H1 (cell line): ENCODE measurements around the gene CLDND1. TPM values are rescaled to one million over a fixed set of nuclear protein-coding genes. Genes with fewer than 3 reads are reported as not detected.
A peak's percentile ranks its signal among the peaks of the same experiment; 100 is the strongest.

ENCODE experiments used
- CTCF ChIA-PET: fragments of 300-600 bp; sonication (Branson Sonifier 250); formaldehyde crosslinking; loops from one replicate; lab custom pipeline; 2021; ENCODE audit not compliant: partially characterized antibody; lab: Charles Lee
- POLR2A ChIA-PET: fragments of 300-600 bp; sonication (Branson Sonifier 250); formaldehyde crosslinking; loops from one replicate; lab custom pipeline; 2021; ENCODE audit warnings: inconsistent platforms; ENCODE audit not compliant: partially characterized antibody; lab: Charles Lee
- DNase-seq, 2 experiments: peaks; one replicate each; pipeline versions ENCODE4 v3.0.0 to v3.0.0-alpha.2; 2010 to 2022; ENCODE audit warnings: low spot score in 2 of 2, low read depth in 1 of 2, mixed read lengths in 1 of 2
- FAIRE-seq: peaks from 2 replicates; lab custom pipeline; 2011; peaks lifted over from hg19 to GRCh38; lab: Jason Lieb, UNC
- H2AFZ ChIP-seq: 2 replicates; pipeline ENCODE4 v1.8.1; 2012; ENCODE audit warnings: low read length, inconsistent platforms
- H2AK5ac ChIP-seq: 2 replicates; pipeline ENCODE4 v1.6.1; 2013; ENCODE audit warnings: low read depth, low read length
- H2BK120ac ChIP-seq: replicated peaks from 2 replicates; pipeline ENCODE3; 2013; ENCODE audit warnings: low read depth, low read length, inconsistent platforms
- H2BK12ac ChIP-seq: 2 replicates; pipeline ENCODE4 v1.6.1; 2013; ENCODE audit warnings: low read depth, low read length
- H2BK15ac ChIP-seq: 2 replicates; pipeline ENCODE4 v1.6.1; 2013; ENCODE audit warnings: low read length
- H2BK20ac ChIP-seq: 2 replicates; pipeline ENCODE4 v1.6.1; 2013; ENCODE audit warnings: low read length
- H2BK5ac ChIP-seq: 2 replicates; pipeline ENCODE4 v1.6.1; 2013; ENCODE audit warnings: low read depth, low read length
- H3K14ac ChIP-seq: 2 replicates; pipeline ENCODE4 v1.6.1; 2013; ENCODE audit warnings: inconsistent platforms; ENCODE audit not compliant: insufficient read length
- H3K18ac ChIP-seq: 2 replicates; pipeline ENCODE4 v1.6.1; 2013; ENCODE audit warnings: low read length; ENCODE audit errors: extremely low read depth
- H3K23ac ChIP-seq: 2 replicates; pipeline ENCODE4 v1.6.1; 2013; ENCODE audit warnings: inconsistent platforms; ENCODE audit not compliant: insufficient read length
- H3K23me2 ChIP-seq: 2 replicates; pipeline ENCODE4 v1.6.1; 2013; ENCODE audit warnings: low read depth, low read length
- H3K27ac ChIP-seq: 2 replicates; pipeline ENCODE4 v1.6.1; 2011; ENCODE audit warnings: low read depth, low read length, inconsistent platforms
- H3K27me3 ChIP-seq, 4 experiments: replicated peaks in 1 of 4; 1 replicate in 1 of 4; 2 replicates in 3 of 4; pipeline versions ENCODE4 v1.6.1 to v1.8.1; 2011 to 2013; ENCODE audit warnings: low read length in 3 of 4, mild to moderate bottlenecking in 3 of 4, inconsistent platforms in 2 of 4, mixed read lengths in 2 of 4, moderate library complexity in 1 of 4; ENCODE audit not compliant: control insufficient read depth in 3 of 4, insufficient read depth in 3 of 4; ENCODE audit errors: extremely low read depth in 1 of 4
- H3K36me3 ChIP-seq, 4 experiments: 2 replicates each; pipeline versions ENCODE4 v1.6.1 to v1.8.1; 2011 to 2013; ENCODE audit warnings: mild to moderate bottlenecking in 4 of 4, low read length in 3 of 4, moderate library complexity in 2 of 4, control low read depth in 1 of 4, inconsistent platforms in 1 of 4; ENCODE audit not compliant: insufficient read depth in 4 of 4, control insufficient read depth in 2 of 4
- H3K4ac ChIP-seq: replicated peaks from 2 replicates; pipeline ENCODE3; 2013; ENCODE audit warnings: low read length, low read depth, mixed read lengths, inconsistent platforms; ENCODE audit not compliant: insufficient read length
- H3K4me1 ChIP-seq, 4 experiments: replicated peaks in 1 of 4; 1 replicate in 1 of 4; 2 replicates in 3 of 4; pipeline versions ENCODE4 v1.6.1 to v1.8.1; 2011 to 2013; ENCODE audit warnings: low read length in 3 of 4, inconsistent platforms in 2 of 4, mixed read lengths in 1 of 4; ENCODE audit not compliant: insufficient read depth in 4 of 4, control insufficient read depth in 3 of 4
- H3K4me2 ChIP-seq, 2 experiments: 2 replicates each; pipeline versions ENCODE4 v1.6.1 to v1.8.1; 2011 to 2013; ENCODE audit warnings: low read depth in 2 of 2, low read length in 2 of 2, control low read depth in 1 of 2, inconsistent platforms in 1 of 2, mild to moderate bottlenecking in 1 of 2; ENCODE audit not compliant: insufficient read depth in 1 of 2
- H3K4me3 ChIP-seq, 4 experiments: fragments of 200-600, 300-600 bp in 1 of 4; sonication (generic), shearing (Covaris generic), sonication (Bioruptor Twin) in 1 of 4; 2 replicates each; pipeline versions ENCODE4 v1.5.1 to v1.8.1; 2011 to 2016; ENCODE audit warnings: low read length in 4 of 4, low read depth in 3 of 4, control low read depth in 2 of 4, inconsistent platforms in 2 of 4, mild to moderate bottlenecking in 2 of 4, mixed read lengths in 1 of 4, moderate library complexity in 1 of 4; ENCODE audit not compliant: insufficient read depth in 2 of 4; ENCODE audit errors: extremely low read depth in 1 of 4
- H3K56ac ChIP-seq: replicated peaks from 2 replicates; pipeline ENCODE3; 2013; ENCODE audit warnings: low read depth, mild to moderate bottlenecking, mixed read lengths, low read length, inconsistent platforms; ENCODE audit not compliant: insufficient read length
- H3K79me1 ChIP-seq: 2 replicates; pipeline ENCODE4 v1.6.1; 2013; ENCODE audit warnings: low read depth, low read length, control low read depth
- H3K79me2 ChIP-seq, 2 experiments: 2 replicates each; pipeline versions ENCODE4 v1.6.1 to v1.8.1; 2012 to 2013; ENCODE audit warnings: low read length in 2 of 2, mild to moderate bottlenecking in 2 of 2, inconsistent platforms in 1 of 2; ENCODE audit not compliant: insufficient read depth in 2 of 2, control insufficient read depth in 1 of 2
- H3K9ac ChIP-seq, 4 experiments: replicated peaks in 1 of 4; 1 replicate in 1 of 4; 2 replicates in 3 of 4; pipeline versions ENCODE4 v1.6.1 to v1.8.1; 2011 to 2013; ENCODE audit warnings: low read depth in 3 of 4, low read length in 3 of 4, control low read depth in 2 of 4, mild to moderate bottlenecking in 2 of 4, moderate library complexity in 2 of 4, inconsistent platforms in 1 of 4; ENCODE audit errors: extremely low read depth in 1 of 4
- H3K9me3 ChIP-seq, 2 experiments: 2 replicates each; pipeline versions ENCODE4 v1.6.1 to v1.8.1; 2012 to 2013; ENCODE audit warnings: mild to moderate bottlenecking in 2 of 2, moderate library complexity in 2 of 2, control low read depth in 1 of 2, inconsistent platforms in 1 of 2, low read depth in 1 of 2, low read length in 1 of 2, mixed read lengths in 1 of 2; ENCODE audit not compliant: insufficient read depth in 2 of 2
- H4K20me1 ChIP-seq, 2 experiments: replicated peaks in 1 of 2; 2 replicates each; pipeline versions ENCODE3 to v1.8.1; 2011 to 2013; ENCODE audit warnings: inconsistent platforms in 2 of 2, low read length in 2 of 2, mild to moderate bottlenecking in 1 of 2; ENCODE audit not compliant: insufficient read depth in 2 of 2, control insufficient read depth in 1 of 2
- H4K5ac ChIP-seq: 2 replicates; pipeline ENCODE4 v1.6.1; 2013; ENCODE audit warnings: low read length, low read depth, mixed read lengths, inconsistent platforms; ENCODE audit not compliant: insufficient read length
- H4K8ac ChIP-seq: 2 replicates; pipeline ENCODE4 v1.8.0; 2013; ENCODE audit warnings: mild to moderate bottlenecking, moderate library complexity, low read length, inconsistent platforms; ENCODE audit not compliant: insufficient read depth; ENCODE audit errors: extremely low read depth
- H4K91ac ChIP-seq: replicated peaks from 2 replicates; pipeline ENCODE3; 2013; ENCODE audit warnings: low read length, mixed read lengths, inconsistent platforms; ENCODE audit not compliant: insufficient read length
- CBX5 ChIP-seq: fragments of 300-800, 300-1000 bp; sonication (generic); IDR thresholded peaks from 2 replicates; pipeline ENCODE4 v1.7.1; 2016; ENCODE audit warnings: antibody characterized with exemption, low read length, low read depth
- CTBP2 ChIP-seq: IDR thresholded peaks from 2 replicates; pipeline ENCODE4 v1.7.0; 2011; ENCODE audit warnings: borderline replicate concordance, mild to moderate bottlenecking, moderate library complexity, mixed read lengths, low read length; ENCODE audit not compliant: insufficient read depth, insufficient read length
- GABPA ChIP-seq: IDR thresholded peaks from 2 replicates; pipeline ENCODE4 v1.6.1; 2011; ENCODE audit warnings: mild to moderate bottlenecking, low read length, moderate library complexity, borderline replicate concordance; ENCODE audit not compliant: insufficient read depth
- PHF8 ChIP-seq: fragments of 200-600 bp; sonication (generic); conservative IDR thresholded peaks from 2 replicates; pipeline ENCODE4 v1.7.1; 2012; ENCODE audit warnings: low read depth, mild to moderate bottlenecking, inconsistent platforms, low read length, moderate library complexity
- POU5F1 ChIP-seq: IDR thresholded peaks from 2 replicates; pipeline ENCODE4 v1.6.1; 2011; ENCODE audit warnings: low read depth, mild to moderate bottlenecking, low read length, moderate library complexity
- SIN3A ChIP-seq, 2 experiments: IDR thresholded peaks in 1 of 2; conservative IDR thresholded peaks in 1 of 2; 2 replicates each; pipeline ENCODE4 v1.6.1; 2011 to 2012; ENCODE audit warnings: low read length in 2 of 2, improper control_type of control experiment in 1 of 2, low read depth in 1 of 2, mild to moderate bottlenecking in 1 of 2
- SRF ChIP-seq: IDR thresholded peaks from 2 replicates; pipeline ENCODE4 v1.6.1; 2011; ENCODE audit warnings: mild to moderate bottlenecking, low read depth, low read length, moderate library complexity
- SUZ12 ChIP-seq: fragments of 200-600 bp; sonication (generic); IDR thresholded peaks from 2 replicates; pipeline ENCODE4 v1.6.1; 2012; ENCODE audit warnings: mild to moderate bottlenecking, inconsistent platforms, low read length, moderate library complexity, mixed read lengths
- ZNF274 ChIP-seq: IDR thresholded peaks from 2 replicates; pipeline ENCODE4 v1.7.0; 2012; ENCODE audit warnings: low read length, borderline replicate concordance; ENCODE audit errors: extremely low read depth
- WGBS, 2 experiments: shearing (Covaris generic) in 1 of 2; methylation state at CpG; one replicate each; pipeline versions ENCODE4 v1.1.6 to v1.1.7; 2013 to 2015; ENCODE audit warnings: low lambda C conversion rate in 2 of 2, mixed read lengths in 2 of 2, inconsistent platforms in 1 of 2, low coverage in 1 of 2, missing lambda C conversion rate in 1 of 2; ENCODE audit not compliant: insufficient replicate concordance in 2 of 2, insufficient coverage in 1 of 2, insufficient read length in 1 of 2; ENCODE audit errors: extremely low coverage in 1 of 2, missing lambda C conversion rate in 1 of 2; 5-methylcytosine and 5-hydroxymethylcytosine counted together
- polyA plus RNA-seq, 7 experiments: library from polyadenylated mRNA; depleted of rRNA in 3 of 7; stranded (reverse) in 5 of 7; unstranded in 2 of 7; fragments of >200 nt in 5 of 7; fragments of 200-250 nt in 2 of 7; gene quantifications; 1 replicate in 5 of 7; 2 replicates in 1 of 7; 4 replicates in 1 of 7; pipeline versions ENCODE4 v1.2.1 to v1.2.3, GENCODE V29; 2011 to 2013; ENCODE audit warnings: missing spikeins in 2 of 7, mixed read lengths in 2 of 7
- total RNA-seq: library from RNA; stranded (reverse); fragmentation: NEBNext Ultra II Directional; extraction: Animal tissue kit (Norgen Biotek cat#: 25700); gene quantifications from 2 replicates; pipeline ENCODE4 v1.2.1, GENCODE V29; 2021

CLDND1 gene
- total and polyA plus RNA-seq, 2 of the 8 experiments (the other 6 are each of a cell fraction or from before 2014, with no cell fraction given), result 68.2 to 152 TPM

DNA sequence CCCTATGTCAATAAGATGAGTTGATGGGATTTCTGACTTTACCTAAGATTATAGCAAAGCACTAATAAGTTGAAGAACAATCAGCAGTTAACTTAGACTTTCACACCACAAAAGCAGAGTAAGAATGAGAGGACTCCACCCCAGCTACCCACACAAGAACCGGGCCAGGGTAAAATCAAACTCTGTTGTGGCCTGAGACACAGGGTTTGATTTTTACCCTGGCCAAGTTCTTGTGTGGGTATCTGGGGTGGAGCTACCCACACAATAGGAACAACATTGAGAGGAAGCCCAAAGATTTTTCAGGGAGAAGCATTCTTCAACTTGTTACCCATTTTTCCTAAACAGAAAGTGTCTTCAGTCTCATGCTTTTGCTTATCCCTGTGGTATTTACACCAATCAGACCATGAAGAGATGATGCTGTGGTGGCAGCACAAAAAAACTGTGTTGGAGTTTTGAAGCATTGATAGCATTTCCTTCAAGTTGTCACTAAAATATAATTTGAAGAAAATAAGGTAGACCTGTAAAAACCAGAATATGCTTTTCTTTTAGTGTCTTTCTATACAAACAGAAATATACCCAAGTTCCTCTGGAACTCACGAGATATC, 45.1 kb upstream of the CLDND1 start:
- Histone ChIP-seq H3K79me2 (no peaks in the 10 kb centered on the region), H2BK15ac (no peak overlapping the region), H3K79me1 (no peaks in the 10 kb centered on the region), H3K23ac (no peak overlapping the region), H3K14ac (no peak overlapping the region), H3K56ac (no peak overlapping the region), H3K4me2 (no peak overlapping the region), H2BK20ac (no peak overlapping the region), H2AFZ (0 out of 2 replicates have a peak overlapping the region, but pooled peaks have one; percentile 55), H2BK120ac (no peak overlapping the region), H4K20me1 (no peaks in the 10 kb centered on the region), H3K23me2 (no peaks in the 10 kb centered on the region), H2BK5ac (no peak overlapping the region), H3K36me3 (no peaks in the 10 kb centered on the region), H4K8ac (no peak overlapping the region), H2AK5ac (no peak overlapping the region), H3K27ac (no peak overlapping the region), H3K9me3 (no peaks in the 10 kb centered on the region), H3K4ac (no peak overlapping the region), H4K5ac (no peak overlapping the region), H3K27me3 (no peaks in the 10 kb centered on the region), H3K4me1 (no peaks in the 10 kb centered on the region), H3K9ac (no peak overlapping the region), H3K4me3 (no peak overlapping the region), H2BK12ac (no peak overlapping the region), H4K91ac (no peak overlapping the region), H3K18ac (no peak overlapping the region)
- ChIA-PET CTCF (no interaction called here), POLR2A (no interaction called here)
- no peak for DNase-seq
- FAIRE-seq, result no peak
- TF ChIP-seq CTBP2, result no peak
- TF ChIP-seq SUZ12, result no peak
- TF ChIP-seq POU5F1, result no peak
- no peak for TF ChIP-seq SIN3A (conservative IDR thresholded peaks at IDR 0.05 in 1 of 2, IDR thresholded peaks at IDR 0.05 in 1 of 2; ENCODE audit: low read depth in 1 of 2, low read length in 2 of 2)
- TF ChIP-seq ZNF274, result no peak
- no peak for TF ChIP-seq SRF
- no peak for TF ChIP-seq CBX5
- no peak for TF ChIP-seq GABPA
- no peak for TF ChIP-seq PHF8
- 84% methylated on average over 2 of the region's 2 CpGs; no CpG with 5 or more reads in 1 of the 2 experiments for WGBS, 2 experiments
